NB4 (cell line): ENCODE measurements around the gene IL1F10.
A peak's percentile ranks its signal among the peaks of the same experiment; 100 is the strongest.

ENCODE experiments used
- DNase-seq: peaks from one replicate; pipeline ENCODE4 v3.0.0; 2010; ENCODE audit warnings: low read depth
- H3K4me3 ChIP-seq: one replicate; pipeline ENCODE4 v1.5.1; 2011; ENCODE audit warnings: mild to moderate bottlenecking, low read depth, low read length, moderate library complexity
- CTCF ChIP-seq: IDR thresholded peaks from one replicate; pipeline ENCODE4 v1.5.1; 2012; ENCODE audit warnings: low read depth, low read length
- MYC ChIP-seq: IDR thresholded peaks from 2 replicates; pipeline ENCODE4 v1.6.1; 2011; ENCODE audit warnings: low read depth, low read length
- POLR2A ChIP-seq: IDR thresholded peaks from 2 replicates; pipeline ENCODE4 v1.6.1; 2011; ENCODE audit warnings: mild to moderate bottlenecking; ENCODE audit not compliant: insufficient read length; ENCODE audit errors: extremely low read depth
- TF ChIP-seq, protein P1 (sequence below): IDR thresholded peaks from 2 replicates; pipeline ENCODE4 v1.6.1; 2011; ENCODE audit warnings: low read depth, low read length

Gene IL1F10

DNA sequence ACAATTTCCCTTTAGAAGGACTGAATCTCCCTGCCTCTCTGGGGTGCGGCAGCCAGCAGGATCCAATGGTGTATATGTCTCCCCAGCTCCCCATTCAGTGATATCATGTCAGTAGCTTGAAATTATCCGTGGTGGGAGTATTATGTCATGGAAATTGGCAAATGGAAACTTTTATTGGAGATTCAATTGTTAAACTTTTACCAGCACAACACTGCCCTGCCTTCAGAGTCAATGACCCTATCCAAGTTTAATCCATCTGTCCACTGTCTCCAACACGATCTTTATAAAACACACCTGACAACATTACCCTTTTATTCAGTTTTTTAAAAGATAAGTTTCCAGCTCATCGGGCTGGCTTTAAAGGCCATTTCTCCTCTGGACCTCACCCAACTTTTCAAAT, 54.6 kb downstream of the IL1F10 start:
- H3K4me3 ChIP-seq, result no peak overlapping the region
- no peak for DNase-seq
- TF ChIP-seq, protein P1, sequence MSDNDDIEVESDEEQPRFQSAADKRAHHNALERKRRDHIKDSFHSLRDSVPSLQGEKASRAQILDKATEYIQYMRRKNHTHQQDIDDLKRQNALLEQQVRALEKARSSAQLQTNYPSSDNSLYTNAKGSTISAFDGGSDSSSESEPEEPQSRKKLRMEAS, result no peak
- TF ChIP-seq POLR2A (no peak), MYC (no peak), CTCF (no peak)

- H3K4me3 ChIP-seq, result peak overlapping the region; percentile 35
- TF ChIP-seq MYC (no peak), POLR2A (no peak), CTCF (no peak)
- TF ChIP-seq, protein P1, result no peak
- DNase-seq, result peak; percentile 64
These were observed 56.0 kb downstream of the IL1F10 start for GRCh38 chr2:113123726-113124125.

DNA sequence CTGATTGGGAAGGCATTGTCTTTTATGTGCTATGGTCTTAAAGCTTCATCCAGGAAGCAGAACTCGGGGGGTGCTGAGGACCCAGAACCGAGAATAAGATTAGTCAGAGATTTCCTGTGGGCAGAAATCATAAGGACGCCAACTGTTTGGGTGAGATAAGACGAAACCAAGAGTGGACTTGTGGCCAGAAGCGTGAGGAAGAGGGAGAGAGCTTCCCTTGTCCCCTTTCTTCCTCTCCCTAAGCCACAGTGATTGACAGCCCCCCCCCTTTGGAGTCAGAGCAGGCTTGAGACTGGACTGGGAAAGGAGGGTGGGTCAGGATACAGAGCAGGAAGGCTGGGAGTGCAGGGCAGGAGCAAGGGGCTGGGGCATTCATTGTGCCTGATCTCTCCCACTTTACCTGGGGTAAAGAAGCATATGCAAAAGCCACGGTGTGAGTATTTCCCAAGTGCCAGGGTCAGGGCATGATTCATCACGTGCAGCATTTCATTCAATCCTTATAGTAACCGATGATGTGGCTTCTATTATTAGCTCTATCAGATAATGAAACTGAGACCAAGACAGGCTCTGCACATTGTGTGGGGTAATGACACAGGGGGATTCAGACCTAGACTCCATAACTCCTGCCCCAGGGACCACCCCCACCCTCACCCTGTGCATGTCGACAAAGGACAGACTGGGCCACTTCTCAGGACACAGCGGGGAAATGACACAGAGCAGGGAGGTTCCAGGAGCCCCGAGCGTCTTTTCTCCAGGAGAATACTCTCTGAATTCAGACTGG, 56.6 kb downstream of the IL1F10 start:
- peak; percentile 88 for DNase-seq
- TF ChIP-seq CTCF (no peak), MYC (no peak), POLR2A (no peak)
- TF ChIP-seq, protein P1, result no peak
- H3K4me3 ChIP-seq, result peak overlapping the region; percentile 35
